ENCODE measurements around the gene CCDC85C.
"Not testable (repeated sequence)": the region's sequence is repeated elsewhere in the genome, so short reads cannot be mapped to it uniquely, and the experiment has no call there.

The CCDC85C gene

GRCh38 chr14:99647411-99647810, 43.4 kb upstream of the CCDC85C start:
- TF ChIP-seq, protein P1, sequence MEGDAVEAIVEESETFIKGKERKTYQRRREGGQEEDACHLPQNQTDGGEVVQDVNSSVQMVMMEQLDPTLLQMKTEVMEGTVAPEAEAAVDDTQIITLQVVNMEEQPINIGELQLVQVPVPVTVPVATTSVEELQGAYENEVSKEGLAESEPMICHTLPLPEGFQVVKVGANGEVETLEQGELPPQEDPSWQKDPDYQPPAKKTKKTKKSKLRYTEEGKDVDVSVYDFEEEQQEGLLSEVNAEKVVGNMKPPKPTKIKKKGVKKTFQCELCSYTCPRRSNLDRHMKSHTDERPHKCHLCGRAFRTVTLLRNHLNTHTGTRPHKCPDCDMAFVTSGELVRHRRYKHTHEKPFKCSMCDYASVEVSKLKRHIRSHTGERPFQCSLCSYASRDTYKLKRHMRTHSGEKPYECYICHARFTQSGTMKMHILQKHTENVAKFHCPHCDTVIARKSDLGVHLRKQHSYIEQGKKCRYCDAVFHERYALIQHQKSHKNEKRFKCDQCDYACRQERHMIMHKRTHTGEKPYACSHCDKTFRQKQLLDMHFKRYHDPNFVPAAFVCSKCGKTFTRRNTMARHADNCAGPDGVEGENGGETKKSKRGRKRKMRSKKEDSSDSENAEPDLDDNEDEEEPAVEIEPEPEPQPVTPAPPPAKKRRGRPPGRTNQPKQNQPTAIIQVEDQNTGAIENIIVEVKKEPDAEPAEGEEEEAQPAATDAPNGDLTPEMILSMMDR (IDR thresholded peaks at IDR 0.05; ENCODE audit: low read depth, low read length): no peak
- no peak overlapping the region for H3K4me3 ChIP-seq (ENCODE audit: low read depth, low read length)

GRCh38 chr14:99645545-99646505, 41.8 kb upstream of the CCDC85C start:
- TF ChIP-seq, protein P1 (IDR thresholded peaks at IDR 0.05; ENCODE audit: low read depth, low read length): no peak
- no peak overlapping the region for H3K4me3 ChIP-seq (ENCODE audit: low read depth, low read length)

DNA sequence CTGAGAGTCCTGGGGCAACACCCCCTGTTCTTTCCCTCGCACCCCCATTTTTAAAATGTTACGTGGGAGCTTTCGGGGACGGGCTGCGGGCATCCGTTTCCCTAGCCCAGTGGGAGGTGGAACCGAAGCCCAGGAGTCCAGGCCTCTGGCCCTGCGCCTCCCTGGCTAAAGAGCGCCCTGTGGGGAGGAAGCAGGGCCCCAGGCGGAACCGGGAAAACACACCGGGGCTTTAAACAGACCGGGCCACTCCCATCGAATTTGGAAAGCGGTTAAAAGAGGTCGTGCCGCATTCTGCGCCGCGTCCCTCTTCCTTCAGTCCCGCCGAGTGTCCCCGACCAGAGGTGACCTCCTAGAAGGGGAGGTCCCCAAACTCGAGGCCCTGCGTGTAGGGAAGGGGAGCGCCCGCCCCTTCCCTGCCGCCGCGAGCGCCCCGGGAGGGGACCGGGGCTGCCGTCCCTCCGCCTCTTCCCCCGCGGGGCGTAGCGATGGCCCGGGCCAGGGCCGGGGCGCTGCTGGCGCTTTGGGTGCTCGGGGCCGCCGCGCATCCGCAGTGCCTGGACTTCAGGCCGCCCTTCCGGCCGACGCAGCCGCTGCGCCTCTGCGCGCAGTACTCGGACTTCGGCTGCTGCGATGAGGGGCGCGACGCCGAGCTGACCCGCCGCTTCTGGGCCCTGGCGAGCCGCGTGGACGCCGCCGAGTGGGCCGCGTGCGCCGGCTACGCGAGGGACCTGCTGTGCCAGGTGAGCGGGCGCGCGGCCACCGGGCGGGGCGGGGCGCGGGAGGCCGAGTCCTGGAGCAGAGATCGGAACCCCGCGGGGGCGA, 40.9 kb upstream of the CCDC85C start, which contains the start of gene HHIPL1:
TSS of gene HHIPL1 (plus strand) at position 407 of the 822 bp plus-strand sequence. CDS start at position 486, 79 bp downstream.
- H3K4me3 ChIP-seq (ENCODE audit: low read depth, low read length): no peak within 1 kb of the TSS
- TF ChIP-seq, protein P1 (IDR thresholded peaks at IDR 0.05; ENCODE audit: low read depth, low read length): no peak

GRCh38 chr14:99644035-99644587, 40.1 kb upstream of the CCDC85C start:
- TF ChIP-seq, protein P1 (IDR thresholded peaks at IDR 0.05; ENCODE audit: low read depth, low read length): no peak
- H3K4me3 ChIP-seq (ENCODE audit: low read depth, low read length): no peak overlapping the region

DNA sequence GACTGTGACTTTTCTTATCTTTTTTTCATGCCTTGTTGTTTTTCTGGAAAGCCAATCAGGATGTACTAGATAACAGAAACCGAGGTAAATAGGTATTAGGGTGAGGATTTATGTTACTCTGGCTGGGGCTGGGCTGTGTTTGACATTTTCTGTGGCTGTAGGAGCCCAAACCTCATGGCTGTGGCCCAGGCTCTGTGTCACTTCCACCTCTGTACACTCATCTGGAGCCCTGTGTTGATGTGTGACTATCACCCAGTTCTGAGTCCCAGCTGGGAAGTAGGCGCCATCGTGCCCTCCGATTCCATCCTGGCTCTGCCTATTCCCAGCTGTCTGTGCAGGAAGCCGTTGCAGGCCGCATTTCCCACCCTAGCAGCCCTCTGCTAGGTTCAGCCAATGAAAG, 39.3 kb upstream of the CCDC85C start:
- TF ChIP-seq, protein P1 (IDR thresholded peaks at IDR 0.05; ENCODE audit: low read depth, low read length): no peak
- no peak overlapping the region for H3K4me3 ChIP-seq (ENCODE audit: low read depth, low read length)

DNA sequence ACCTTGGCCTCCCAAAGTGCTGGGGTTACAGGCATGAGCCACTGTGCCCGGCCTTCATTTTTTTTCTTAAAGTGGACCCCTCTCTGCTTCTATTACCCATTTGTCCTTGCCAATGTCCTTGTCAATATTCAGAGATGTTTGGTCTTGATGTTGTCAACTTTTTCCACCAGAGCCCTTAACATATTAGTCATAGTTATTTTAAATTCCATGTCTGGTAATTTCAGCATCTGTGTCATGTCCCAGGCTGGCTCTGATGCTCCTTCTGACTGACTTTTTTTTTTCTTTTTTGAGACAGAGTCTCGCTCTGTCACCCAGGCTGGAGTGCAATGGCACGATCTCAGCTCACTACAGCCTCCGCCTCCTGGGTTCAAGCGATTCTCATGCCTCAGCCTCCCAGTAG, 38.8 kb upstream of the CCDC85C start:
- not testable (repeated sequence) for H3K4me3 ChIP-seq (ENCODE audit: low read depth, low read length)

DNA sequence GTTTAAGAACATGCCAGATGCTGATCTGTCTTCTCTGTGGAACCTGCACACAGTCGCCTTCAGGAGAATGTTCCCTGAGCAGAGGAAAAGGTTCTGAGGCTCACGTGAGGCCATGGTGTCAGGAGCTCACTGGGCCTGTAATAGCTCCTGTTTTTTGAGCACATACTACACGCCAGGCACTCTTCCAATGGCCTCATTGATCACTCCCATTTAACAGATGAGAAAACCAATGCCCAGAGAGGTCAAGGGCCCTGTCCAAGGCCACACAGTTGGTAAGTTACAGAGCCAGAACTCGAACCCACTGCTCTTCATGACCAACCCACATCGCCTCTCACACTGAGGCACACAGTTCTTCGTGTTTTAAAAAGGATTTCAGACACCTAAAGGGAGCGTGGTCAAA, 33.6 kb upstream of the CCDC85C start:
- no peak overlapping the region for H3K4me3 ChIP-seq (ENCODE audit: low read depth, low read length)
- TF ChIP-seq, protein P1 (IDR thresholded peaks at IDR 0.05; ENCODE audit: low read depth, low read length): no peak
